GM12878 (cell line): ENCODE results near the gene GLB1L3.

ENCODE experiments used
- BRCA1 ChIP-seq: IDR thresholded peaks from 2 replicates; pipeline ENCODE4 v1.6.1; 2011; ENCODE audit warnings: low read depth, low read length, improper control_type of control experiment
- CREM ChIP-seq: IDR thresholded peaks from 2 replicates; pipeline ENCODE4 v1.6.1; 2014; ENCODE audit warnings: antibody characterized with exemption, low read depth
- CTCF ChIP-seq, 3 experiments: IDR thresholded peaks in 2 of 3; conservative IDR thresholded peaks in 1 of 3; 2 replicates each; pipeline ENCODE4 v1.5.1; 2011; ENCODE audit warnings: low read depth in 3 of 3, low read length in 3 of 3, mild to moderate bottlenecking in 3 of 3, control low read depth in 2 of 3, moderate library complexity in 2 of 3, inconsistent platforms in 1 of 3, mixed read lengths in 1 of 3; ENCODE audit not compliant: control insufficient read depth in 2 of 3, insufficient read depth in 1 of 3; ENCODE audit errors: extremely low read depth in 1 of 3
- EP300 ChIP-seq, 2 experiments: fragments of 150-350 bp in 1 of 2; IDR thresholded peaks; 2 replicates each; pipeline ENCODE4 v1.6.1; 2011 to 2012; ENCODE audit warnings: low read depth in 2 of 2, low read length in 2 of 2, borderline replicate concordance in 1 of 2, improper control_type of control experiment in 1 of 2, inconsistent platforms in 1 of 2; ENCODE audit not compliant: control insufficient read depth in 1 of 2
- POLR2A ChIP-seq: IDR thresholded peaks from 2 replicates; pipeline ENCODE4 v1.6.1; 2011; ENCODE audit warnings: low read depth, mild to moderate bottlenecking, low read length
- POLR2AphosphoS2 ChIP-seq: IDR thresholded peaks from 2 replicates; pipeline ENCODE4 v1.6.1; 2011; ENCODE audit warnings: low read depth, mild to moderate bottlenecking, low read length, improper control_type of control experiment, moderate library complexity

- TF ChIP-seq EP300 (IDR thresholded peaks at IDR 0.05; ENCODE audit: borderline replicate concordance in 1 of 2, control insufficient read depth in 1 of 2, low read depth in 2 of 2, low read length in 2 of 2) (peak; percentile 22 to 71; a peak in 2 of 4 replicates), BRCA1 (no peak), POLR2A (peak; percentile 42; the same call in 1 of the 2 replicates), CTCF (IDR thresholded peaks at IDR 0.05 in 2 of 3, conservative IDR thresholded peaks at IDR 0.05 in 1 of 3; ENCODE audit: control insufficient read depth in 2 of 3, extremely low read depth in 1 of 3, insufficient read depth in 1 of 3, low read depth in 3 of 3, low read length in 3 of 3) (no peak), POLR2AphosphoS2 (no peak), CREM (peak; percentile 79)
Observed at GRCh38 chr11:134350381-134350780, 74.2 kb downstream of the GLB1L3 start.
